GM18517 (cell line): ENCODE results near the gene GLIPR2.
A peak's percentile ranks its signal among the peaks of the same experiment; 100 is the strongest.
"Not testable (repeated sequence)": the region's sequence is repeated elsewhere in the genome, so short reads cannot be mapped to it uniquely, and the experiment has no call there.

Source experiments
- ATAC-seq: cut with Tn5 transposase; IDR thresholded peaks from one replicate; pipeline ENCODE4 v1.9.1; 2021; ENCODE audit warnings: mild to moderate bottlenecking, moderate library complexity; ENCODE audit not compliant: unreplicated experiment

GLIPR2 gene

GRCh38 chr9:36143245-36143641, 6.7 kb downstream of the GLIPR2 start:
- no peak for ATAC-seq

DNA sequence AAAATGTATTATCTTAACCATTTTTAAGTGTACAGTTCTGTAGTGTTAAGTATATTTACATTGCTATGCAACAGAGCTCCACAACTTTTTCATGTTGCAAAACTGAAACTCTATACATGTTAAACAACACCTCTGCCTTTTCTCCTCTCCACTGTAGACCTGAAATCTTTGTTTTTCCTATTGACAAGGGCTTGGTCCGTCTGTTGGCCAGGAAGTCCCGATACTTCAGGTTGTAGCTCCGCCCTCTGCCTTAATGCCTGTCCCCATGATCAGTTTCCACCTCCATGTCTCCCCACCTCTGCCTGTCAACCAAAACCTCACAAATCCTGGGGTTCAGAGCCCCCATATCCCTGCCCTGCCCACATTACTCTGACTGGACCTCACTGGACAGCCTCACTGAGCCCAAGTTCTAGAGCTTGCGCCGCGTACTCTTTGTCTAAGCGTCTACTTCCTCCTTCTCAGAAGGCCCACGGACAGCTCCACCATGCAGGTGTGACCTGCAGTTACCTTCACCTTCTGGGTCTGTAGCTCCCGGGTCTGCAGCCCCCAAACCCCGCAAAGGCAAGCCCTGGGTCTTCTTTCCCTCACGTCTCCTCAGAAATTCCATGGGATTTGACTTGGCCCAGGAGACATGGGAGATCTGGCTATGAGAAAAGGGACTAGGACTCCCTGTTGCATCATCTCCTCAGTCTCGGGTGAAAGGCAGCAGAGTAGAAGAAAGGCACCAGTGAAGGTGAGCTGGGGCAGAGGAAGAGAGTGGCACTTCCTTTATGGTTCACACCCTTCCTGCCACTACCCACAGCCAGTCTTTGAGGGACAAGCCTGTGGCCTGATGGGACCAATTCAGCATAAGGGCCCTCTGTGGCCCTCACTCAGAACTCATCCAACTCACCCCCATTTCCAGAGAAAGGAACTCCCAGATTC, 8.0 kb downstream of the GLIPR2 start:
- ATAC-seq, result no peak

DNA sequence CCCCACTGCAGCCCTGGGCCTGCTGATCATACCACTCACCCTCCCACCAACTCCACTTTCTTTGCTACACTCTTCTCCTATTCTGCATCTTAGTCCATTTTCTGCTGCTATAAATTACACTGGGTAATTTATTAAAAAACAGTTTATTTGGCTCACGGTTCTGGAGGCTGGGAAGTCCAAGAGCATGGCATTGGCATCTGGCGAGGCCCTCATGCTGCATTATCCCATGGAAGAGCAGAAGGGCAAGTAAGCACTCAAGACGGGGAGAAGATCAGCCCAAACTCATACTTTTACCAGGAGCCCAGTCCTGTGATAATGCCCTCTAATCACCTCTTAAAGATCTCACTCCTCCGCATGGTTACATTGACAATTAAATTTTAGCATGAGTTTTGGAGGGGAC, 9.4 kb downstream of the GLIPR2 start:
- ATAC-seq, result no peak

- ATAC-seq, result no peak
Measured at GRCh38 chr9:36146651-36147050, 10.1 kb downstream of the GLIPR2 start.

DNA sequence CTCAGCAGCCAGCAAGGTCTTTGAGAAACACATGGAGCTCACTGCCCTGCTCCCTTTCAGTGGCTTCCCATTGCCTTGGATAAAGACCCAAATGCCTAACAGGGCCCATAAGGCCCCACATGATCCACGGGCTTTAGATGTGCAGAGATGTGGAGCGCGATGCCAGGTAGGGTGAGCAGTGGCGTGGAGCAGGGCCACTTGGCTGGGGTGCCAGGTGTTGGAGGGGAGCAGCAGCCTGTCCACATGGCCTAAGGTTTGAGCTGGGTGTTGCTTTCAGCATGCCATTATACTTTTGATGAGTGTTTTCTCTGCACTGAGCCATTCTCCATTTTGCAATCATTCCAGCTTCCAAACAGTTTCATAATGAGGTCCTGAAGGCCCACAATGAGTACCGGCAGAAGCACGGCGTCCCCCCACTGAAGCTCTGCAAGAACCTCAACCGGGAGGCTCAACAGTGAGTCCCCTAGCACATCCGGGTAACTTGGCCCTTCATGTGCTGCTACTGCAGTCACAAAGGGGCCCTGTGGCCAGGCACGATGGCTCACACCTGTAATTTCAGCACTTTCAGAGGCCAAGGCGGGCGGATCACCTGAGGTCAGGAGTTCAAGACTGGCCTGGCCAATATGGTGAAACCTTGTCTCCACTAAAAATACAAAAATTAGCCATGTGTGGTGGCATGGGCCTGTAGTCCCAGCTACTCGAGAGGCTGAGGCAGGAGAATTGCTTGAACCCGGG, 11.1 kb downstream of the GLIPR2 start:
- no peak for ATAC-seq

DNA sequence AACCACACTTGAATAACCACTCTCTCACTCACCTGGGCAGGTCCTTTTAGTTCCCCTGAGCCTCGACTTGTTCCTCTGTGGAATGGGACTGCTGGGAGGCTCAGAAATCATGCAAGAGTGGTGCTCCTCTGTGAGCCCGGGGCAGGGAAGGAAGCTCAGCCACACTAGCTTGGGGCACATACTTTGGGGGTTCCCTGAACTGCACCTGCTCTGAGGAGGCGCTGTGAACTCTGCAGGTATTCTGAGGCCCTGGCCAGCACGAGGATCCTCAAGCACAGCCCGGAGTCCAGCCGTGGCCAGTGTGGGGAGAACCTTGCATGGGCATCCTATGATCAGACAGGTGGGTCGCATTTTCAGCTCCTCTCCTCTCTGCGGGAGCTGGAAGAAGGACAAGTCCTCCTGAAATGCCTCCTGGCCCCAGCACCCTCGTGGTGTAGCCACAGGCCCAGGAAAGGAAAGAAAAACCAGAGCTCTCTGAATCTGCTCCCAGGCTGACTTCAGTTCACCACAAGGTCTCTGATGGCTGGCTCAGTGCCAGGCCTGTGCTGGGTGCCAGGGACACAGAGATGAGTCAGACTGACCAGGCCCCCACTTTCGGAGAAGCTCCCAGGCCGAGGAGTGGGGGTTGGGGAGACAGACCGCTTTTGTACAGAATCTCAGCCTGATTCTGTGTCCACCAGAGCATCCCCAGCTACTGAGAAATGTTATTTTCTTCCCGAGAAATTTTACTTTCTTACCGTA, 11.9 kb downstream of the GLIPR2 start:
- ATAC-seq, result peak; percentile 51

DNA sequence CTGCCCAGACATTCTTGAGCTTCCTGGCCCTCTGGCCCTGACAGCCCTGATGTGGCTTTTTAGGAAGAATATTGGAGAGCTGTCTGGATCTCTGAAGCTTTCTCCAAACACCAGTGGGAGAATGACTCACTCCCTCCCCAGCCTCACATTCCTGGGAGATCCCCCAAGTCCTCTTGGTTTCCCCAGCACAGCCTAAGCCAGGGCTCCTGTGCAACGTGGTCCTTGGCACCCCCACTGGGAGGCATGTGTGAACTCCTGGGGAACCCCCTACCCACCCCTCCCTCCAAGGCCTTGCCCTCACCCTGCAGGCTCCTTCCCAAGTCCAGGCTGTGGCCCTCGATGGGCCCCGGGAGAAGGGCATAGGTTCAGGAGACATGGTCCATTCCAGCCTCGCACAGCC, 12.7 kb downstream of the GLIPR2 start:
- no peak for ATAC-seq

GRCh38 chr9:36150574-36151315, 14.2 kb downstream of the GLIPR2 start:
- no peak for ATAC-seq

GRCh38 chr9:36151316-36152210, 15.0 kb downstream of the GLIPR2 start:
- ATAC-seq, result peak; percentile 77

DNA sequence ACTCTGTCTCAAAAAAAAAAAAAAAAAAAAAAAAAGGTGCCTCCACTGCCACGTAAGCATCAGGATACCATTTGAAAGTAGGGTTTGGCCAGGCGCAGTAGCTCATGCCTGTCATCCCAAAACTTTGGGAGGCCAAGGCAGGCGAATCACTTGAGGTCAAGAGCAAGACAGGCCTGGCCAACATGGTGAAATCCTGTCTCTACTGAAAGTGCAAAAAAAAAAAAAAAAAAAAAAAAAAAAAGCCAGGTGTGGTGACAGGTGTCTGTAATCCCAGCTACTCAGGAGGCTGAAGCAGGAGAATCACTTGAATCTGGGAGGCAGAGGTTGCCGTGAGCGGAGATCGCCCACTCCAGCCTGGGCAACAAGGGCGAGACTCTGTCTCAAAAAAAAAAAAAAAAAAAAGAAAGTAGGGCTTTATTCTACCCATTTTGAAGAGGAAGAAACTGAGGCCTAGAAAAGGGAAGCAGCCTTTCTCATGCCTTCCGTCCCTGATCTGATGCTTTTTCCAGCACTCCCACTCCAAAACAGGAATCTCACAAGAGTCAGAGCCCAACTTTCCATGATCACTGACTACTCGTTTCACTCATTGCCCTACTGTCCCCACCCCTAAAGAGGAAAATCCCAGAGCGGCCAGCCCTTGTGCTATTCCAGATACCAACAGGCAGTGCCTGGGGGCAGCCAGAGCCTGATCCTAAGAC, 16.4 kb downstream of the GLIPR2 start:
- no peak for ATAC-seq

- no peak for ATAC-seq
Measured at GRCh38 chr9:36153746-36154145, 17.2 kb downstream of the GLIPR2 start.

DNA sequence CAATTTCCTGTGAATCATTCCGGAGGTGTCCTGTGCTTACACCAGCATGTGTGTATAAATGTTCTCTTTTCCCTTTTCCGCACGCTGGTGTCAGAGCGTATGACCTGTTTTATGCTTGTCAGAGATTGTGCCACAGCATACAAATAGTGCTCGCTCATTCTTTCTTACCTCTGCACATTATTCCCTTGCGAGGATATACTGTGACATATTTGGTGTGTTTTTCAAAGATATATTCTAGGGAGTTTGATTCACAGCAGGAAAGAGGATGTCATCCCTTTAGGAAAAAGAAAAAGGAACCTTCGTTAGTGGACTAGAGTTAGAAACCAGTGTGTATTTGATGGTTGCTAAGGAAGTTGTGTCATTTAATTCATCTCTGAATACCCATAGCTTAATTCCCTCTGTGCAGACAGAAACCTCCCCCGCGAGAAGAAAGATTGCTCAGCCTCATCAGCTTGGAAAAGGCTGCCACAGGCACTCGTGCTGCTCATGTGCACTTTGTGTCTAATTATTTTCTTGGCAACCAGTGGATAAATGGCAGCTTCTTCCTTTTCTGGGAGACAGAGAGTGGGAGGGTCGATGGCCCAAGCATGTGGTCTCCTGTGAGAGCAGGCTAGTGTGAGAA, 17.9 kb downstream of the GLIPR2 start:
- no peak for ATAC-seq

DNA sequence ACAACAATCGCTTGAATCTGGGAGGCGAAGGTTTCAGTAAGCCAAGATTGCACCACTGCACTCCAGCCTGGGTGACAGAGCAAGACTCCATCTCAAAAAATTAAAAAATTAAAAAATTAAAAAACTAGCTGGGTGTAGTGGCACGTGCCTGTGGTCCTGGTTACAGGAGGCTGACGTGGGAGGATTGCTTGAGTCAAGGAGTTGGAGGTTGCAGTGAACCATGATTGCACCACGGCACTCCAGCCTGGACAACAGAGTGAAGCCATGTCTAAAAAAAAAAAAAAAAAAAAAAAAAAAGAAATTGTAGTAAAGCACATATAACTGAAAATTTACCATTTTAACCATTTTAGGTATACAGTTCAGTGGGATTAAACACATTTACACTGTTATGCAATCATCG, 19.6 kb downstream of the GLIPR2 start:
- no peak for ATAC-seq

- no peak for ATAC-seq
Measured at GRCh38 chr9:36158122-36158521, 21.6 kb downstream of the GLIPR2 start.

GRCh38 chr9:36158917-36159316, 22.4 kb downstream of the GLIPR2 start:
- no peak for ATAC-seq

GRCh38 chr9:36159509-36159908, 23.0 kb downstream of the GLIPR2 start:
- not testable (repeated sequence) for ATAC-seq

DNA sequence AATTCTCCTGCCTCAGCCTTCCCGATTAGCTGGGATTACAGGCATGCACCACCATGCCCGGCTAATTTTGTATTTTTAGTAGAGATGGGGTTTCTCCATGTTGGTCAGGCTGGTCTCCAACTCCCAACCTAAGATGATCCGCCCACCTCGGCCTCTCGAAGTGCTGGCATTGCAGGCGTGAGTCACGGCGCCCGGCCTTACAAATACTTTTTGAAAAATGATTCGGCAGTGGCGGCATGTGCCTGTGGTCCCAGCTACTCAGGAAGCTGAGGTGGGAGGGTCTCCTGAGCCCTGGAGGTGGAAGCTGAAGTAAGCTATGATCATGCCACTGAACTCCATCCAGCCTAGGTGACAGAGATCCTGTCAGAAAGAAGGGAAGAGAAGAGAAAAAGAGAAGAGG, 23.6 kb downstream of the GLIPR2 start:
- not testable (repeated sequence) for ATAC-seq

DNA sequence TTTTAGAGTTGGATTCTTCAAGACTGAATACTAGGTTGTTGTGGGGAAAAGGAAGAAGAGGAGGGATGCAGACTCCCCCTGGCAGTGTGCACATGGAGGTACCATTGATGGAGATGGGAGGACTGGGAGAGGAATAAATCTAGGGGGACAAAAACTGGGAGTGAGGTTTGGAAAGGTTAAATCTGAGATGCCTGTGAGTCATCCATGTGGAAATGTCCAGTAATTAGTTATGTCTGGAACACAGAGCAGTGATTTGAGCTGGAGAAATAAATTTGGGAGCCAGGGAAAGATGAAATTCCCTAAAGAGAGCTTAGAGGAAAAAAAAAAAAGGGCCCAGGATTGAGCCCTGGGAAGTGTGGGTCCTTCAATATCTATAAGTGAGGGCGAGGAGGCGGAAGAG, 24.7 kb downstream of the GLIPR2 start:
- ATAC-seq, result no peak
